Measurements from ENCODE around the gene KIF26A.

KIF26A gene

DNA sequence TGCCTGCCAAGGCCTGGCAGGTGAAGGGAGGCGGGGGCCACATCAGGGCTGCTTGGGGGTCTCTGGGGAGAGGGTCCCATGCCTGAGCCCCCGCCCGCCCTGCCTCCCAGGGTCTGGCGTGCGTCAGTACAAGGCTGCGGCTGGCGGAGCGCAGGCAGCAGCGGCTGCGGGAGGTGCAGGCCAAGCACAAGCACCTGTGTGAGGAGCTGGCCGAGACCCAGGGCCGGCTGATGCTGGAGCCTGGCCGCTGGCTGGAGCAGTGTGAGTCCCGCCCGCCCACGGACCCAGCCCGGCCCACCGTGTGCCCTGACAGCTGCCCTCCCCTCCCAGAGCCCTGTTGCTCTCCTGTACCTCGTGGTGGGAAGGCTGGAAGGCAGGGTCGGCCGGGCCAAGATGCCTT is 40.7 kb downstream of the KIF26A start:
- DNase-seq (ENCODE audit: low read depth) = no peak

DNA sequence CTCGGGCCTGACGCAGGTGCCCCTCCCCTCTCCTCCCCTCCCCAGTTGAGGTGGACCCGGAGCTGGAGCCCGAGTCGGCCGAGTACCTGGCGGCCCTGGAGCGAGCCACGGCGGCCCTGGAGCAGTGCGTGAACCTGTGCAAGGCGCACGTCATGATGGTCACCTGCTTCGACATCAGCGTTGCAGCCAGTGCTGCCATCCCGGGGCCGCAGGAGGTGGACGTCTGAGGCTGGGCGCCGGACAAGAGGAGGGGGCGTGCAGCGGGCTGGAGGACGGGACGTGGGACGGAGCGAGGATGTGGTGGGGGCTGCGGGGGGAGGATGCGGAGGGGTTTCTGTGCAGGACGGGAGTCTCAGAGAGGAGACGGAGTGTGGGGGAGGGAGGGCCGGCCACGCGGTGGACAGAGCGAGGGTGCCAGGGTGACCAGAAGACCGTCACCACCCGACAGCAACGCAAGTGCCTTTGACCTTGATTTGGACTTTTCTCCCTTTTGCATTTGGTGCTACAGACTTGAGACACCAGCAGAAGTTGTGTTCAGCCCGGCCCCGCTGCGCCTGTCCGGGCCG is 41.3 kb downstream of the KIF26A start:
- no peak for DNase-seq (ENCODE audit: low read depth)

DNA sequence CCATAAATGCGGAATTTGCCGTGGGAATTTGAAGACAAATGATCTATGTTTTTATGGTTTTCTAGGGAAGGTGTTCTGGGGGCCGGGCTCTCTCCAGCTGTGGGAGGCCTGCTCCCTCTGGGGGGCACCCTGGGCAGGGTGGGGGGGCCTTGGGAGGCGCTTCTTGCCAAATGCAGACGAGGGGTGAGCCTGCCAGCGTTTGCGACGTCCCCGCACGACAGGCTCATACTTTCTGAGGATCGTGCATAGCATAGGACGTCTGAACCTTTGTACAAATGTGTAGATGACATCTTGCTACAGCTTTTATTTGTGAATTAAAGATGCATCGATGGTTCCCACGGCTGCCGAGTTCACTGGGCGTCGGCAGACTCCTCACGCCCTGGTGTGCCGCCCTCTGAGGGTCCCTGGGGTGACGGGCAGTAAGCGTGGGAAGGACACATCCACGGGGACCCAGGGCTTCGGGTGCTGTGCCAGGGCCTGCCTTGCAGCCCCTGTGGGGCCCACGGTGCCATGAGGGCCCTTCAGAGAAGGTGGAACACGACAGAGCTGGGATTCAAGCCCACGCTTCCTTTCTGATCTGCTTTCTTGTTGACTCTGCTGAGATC is 42.3 kb downstream of the KIF26A start:
- no peak for DNase-seq (ENCODE audit: low read depth)

DNA sequence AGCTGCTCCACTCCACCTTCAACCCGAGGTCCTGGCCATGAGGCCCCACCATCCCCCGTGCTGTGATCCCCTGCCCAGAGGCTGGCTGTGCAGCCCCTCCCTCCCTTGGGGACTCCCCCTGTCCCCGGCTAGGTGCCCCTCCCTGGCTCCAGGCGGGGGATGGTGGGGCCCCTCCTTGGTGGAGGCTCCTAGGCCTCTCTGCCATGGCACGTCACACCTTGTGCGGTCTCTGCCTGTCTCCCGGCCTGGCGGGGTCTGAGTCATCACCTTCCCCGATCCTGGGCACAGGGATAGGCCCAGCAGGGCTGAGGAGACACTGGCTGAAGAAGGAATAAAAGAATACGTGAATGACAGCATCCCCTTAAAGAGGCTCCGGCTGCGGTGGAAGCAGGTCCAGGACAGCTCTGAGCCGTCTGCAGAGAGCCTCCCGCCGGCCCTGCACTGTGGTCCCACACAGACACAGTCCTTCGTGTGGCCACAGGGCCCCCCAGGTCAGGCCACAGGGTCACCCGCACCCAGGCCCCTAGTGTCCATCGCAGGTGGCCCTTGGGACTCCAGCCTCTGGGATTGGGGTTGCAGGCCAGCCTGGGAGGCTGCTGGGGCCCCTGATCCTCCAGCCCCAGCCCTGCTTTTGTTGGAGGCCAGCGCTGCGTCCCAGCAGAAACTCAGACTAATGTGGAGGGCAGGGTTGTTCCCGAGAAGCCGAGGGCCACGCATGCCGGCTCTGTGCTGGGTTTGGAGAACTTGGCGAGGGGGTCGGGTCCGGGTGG is 43.6 kb downstream of the KIF26A start:
- DNase-seq (ENCODE audit: low read depth) = no peak

DNA sequence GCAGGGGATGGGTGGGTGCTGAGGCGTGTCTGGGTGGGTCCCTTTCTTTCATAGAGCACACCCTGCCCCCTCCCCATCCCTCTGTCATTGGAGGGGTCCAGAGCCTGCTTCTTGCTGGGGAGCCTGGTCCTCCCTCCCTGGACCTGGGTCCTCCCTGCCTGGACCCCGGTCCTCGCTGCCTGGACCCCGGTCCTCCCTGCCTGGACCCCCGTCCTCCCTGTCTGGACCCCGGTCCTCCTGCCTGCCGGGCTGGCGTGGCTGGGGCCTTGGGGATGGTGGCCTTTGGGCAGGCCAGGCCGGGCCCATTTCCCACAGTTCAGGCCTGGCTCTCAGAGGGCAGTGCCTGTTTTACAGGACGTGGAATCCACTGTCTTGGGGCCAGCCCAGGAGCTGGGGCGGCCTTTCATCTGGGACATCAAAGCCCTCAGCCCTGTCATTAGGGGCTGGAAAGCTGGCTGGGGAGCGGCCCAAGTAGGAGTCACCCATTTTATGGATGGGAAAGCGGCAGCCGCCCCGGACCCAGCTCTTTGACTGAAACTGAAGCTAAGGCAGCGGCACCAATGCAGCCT is 44.6 kb downstream of the KIF26A start:
- DNase-seq (ENCODE audit: low read depth) = no peak

DNA sequence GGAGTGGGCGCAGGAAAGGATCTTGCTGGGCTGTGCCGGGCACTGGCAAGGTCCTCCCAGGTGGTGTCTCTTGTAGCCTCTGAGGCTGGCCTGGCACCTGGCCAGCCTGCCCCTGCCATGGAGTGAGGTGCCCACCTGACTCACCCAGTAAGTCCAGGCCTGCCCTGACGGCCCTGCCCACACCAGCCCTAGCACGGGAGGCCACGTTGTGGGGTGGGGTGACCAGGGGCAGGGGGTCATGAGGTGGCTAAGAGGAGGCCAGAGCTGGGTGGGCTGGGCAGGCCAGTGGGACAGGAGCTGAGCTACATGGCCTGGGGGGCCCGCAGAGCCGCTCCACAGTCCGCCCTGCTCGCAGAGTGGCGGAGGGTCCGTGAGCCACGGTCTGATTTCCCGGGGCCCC is 45.4 kb downstream of the KIF26A start:
- DNase-seq (ENCODE audit: low read depth) = no peak

DNA sequence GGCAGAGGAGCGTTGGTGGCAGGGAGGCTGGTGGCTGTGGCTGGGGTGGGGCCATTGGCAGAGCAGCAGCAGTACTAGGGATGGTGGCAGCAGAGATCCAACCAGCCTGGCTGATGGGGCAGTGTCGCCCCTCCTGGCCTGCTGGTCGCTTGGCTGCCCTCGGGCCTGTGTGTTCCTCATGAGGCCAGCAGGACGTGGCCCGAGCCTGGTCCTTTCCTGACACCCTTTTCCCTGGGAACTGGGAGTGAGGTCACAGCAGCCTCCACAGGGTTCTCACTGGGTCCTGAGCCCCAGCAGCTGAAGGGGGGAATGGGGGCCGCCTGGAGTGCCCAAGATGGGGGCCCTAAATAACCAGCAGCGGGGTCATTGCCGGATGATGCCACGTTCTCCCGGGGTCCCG is 46.1 kb downstream of the KIF26A start:
- no peak for DNase-seq (ENCODE audit: low read depth)

DNA sequence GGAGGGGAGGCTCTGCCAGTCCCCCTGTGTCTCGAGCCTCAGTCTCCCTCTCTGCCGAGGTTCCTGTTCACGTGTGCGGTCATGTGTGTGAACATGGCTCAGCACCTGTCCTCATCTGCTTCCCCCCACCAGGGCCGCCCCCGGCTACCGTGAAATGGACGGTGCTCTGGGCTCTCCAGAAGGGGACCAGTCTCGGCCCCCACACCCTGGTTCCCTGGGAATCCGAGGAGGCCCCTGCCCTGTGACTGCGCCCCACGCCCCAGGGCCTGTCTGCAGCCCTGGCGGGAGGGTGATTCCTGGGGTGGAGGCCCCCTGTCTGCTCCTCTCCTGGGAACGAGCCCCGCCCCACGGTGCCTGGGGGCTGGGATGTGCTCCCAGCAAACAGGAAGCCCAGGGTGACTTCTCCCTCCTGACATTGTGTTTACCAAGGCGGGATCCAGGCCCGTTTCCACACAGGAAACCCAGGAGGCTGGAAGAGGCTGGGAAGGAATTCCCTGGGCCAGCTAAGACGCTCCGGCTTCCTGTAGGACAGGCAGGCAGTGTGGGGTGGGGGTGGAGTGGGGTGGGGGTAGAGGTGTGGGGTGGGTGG is 46.6 kb downstream of the KIF26A start:
- no peak for DNase-seq (ENCODE audit: low read depth)

DNA sequence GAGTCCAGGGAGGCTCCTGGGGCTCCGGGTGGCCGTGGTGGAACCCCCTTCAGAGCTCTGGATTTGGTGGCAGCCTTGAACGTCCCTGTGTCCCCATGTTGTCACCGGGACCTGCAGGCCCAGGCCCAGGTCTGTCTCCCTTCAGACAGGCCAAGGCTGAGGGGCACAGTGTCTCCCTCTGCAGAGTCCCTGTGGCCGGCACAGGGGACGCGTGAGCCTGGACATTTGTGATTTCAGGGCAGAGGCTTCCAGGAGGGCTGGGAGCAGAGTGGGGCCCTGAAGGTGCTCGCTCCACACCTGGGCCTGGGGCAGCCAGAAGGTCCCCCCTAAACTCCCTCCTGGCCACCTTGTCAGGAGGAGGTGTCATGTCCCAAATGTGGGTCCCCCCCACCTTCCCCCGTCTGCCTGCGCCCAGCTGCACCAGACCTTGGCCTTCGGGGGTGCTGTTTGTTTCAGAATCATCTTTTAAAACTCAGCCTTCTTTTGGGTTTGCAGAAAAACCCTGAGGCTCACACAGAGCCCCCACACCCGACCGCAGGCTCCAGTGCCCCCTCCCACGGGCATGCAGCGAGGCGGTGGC is 47.6 kb downstream of the KIF26A start:
- no peak for DNase-seq (ENCODE audit: low read depth)

DNA sequence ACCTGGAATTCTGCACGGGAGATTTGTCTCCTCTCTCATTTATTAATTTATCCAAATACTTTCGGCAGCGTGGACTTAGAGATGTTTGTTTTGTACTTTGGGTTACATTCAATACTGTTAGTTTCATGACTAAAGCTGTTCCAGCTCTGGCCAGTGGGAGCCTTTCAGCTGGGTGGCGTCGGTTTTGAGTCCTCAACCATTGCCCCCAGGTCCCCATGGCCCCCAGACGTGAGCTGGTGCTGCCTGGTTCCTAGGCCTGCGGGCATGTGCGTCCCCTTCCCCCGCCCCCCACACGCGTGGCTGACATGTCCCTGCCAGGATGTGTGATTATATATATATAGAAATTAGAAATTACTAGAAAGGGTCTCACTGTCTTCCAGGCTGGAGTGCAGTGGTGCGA is 48.2 kb downstream of the KIF26A start:
- no peak for DNase-seq (ENCODE audit: low read depth)

DNA sequence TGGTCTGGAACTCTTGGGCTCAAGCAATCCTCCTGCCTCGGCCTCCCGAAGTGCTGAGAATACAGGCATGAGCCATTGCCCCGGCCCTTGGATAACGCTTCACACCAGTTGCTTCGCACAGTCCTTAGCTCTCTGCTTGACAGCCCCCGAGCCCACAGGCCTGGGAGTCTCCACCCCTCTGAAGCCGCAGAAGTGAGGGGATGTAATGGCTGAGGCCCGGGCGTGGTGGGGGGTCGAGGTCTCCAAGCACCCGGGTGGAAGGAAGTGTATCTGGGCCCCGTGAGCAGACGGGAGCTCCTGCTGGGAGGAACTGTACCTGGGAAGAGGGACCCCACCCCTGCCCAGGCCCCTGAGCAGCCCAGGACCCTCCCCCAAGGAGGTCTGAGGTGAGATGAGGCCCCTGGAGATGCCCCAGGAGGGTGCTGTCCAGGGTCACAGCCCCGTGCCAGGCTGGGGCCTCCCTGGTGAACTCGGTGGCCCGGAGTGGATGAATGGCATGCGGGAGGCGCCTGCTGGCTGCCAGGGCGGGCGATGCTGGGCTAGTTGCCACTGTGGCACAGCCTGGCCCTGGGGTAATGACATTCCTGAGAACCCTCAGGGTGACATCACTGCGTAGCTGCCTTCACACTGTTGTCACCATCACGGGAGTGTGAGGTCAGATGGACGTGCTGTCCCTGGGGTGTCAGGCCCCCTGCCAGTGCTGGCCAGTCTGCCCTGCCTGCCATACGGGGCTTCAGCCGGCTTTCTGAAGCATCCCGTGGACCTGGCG is 48.9 kb downstream of the KIF26A start:
- no peak for DNase-seq (ENCODE audit: low read depth)

DNA sequence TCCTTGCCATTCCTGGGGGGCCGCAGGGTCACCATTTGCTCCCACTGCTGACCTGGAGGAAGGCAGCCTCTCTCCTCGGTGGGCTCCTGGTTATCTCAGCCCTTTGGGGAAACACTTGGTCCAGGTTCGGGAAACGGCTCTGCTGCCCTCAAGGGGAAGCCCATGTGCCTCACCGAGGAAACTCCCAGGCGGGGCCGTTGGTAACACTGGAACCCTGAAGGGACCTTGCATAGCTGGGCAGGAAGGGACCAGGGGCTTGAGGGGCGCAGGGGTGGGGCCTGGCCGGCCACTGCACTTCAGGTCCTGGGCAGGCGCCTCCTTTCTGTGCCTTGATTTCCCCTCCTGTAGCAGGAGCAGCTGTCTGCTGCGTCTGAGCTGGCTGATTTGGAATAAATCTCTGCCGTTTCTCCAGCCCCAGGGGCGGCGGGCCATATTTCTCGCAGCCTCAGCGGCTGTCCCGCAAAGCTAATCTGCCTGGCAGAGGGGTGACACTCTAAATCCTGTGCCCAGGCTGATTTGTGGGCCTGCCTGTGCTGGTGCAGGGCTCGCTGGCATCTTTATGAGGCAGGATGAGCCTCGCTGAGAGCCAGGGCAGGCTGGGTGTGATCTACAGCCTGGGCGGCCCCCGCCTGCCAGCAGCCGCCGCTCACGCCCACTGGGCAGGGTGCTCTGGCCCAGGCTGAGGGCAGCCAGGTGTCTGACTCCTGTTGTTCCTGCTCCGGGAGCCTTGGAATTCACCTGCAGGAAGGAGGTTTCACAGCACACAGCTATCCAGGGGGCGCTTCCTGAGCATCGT is 49.7 kb downstream of the KIF26A start:
- DNase-seq (ENCODE audit: low read depth) = no peak

DNA sequence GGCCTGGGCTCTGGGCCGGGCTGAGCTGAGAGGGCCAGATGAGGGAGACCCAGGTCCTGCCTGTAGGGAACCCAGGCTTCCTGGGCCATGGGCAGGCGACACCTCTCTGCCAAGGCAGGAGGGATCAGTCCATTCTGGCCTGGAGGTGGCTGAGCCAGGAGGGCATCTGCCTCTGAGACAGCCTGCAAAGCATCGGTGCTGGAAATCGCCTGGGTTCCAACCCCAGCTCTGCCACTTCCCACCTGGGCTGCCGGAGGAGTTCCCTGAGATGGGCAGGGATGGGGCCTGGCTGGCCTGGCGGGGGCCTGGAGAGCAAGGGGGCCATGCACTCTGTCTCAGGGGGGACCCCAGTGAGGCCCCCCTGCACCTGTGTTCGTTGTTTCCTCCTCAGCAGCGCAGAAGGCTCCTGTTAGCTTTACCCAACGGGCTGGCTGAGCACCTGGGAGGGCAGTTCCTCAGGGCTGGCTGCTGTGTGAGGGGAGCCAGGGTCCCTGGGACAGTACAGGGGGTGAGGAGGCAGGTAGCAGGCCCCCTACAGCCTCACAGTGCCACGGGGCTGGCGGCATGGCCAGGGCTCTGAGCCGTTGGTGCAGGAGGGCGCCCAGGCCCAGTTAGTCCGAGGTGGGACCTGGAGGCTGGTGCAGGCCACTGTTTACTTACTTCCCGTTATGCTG is 50.5 kb downstream of the KIF26A start:
- DNase-seq (ENCODE audit: low read depth) = no peak

DNA sequence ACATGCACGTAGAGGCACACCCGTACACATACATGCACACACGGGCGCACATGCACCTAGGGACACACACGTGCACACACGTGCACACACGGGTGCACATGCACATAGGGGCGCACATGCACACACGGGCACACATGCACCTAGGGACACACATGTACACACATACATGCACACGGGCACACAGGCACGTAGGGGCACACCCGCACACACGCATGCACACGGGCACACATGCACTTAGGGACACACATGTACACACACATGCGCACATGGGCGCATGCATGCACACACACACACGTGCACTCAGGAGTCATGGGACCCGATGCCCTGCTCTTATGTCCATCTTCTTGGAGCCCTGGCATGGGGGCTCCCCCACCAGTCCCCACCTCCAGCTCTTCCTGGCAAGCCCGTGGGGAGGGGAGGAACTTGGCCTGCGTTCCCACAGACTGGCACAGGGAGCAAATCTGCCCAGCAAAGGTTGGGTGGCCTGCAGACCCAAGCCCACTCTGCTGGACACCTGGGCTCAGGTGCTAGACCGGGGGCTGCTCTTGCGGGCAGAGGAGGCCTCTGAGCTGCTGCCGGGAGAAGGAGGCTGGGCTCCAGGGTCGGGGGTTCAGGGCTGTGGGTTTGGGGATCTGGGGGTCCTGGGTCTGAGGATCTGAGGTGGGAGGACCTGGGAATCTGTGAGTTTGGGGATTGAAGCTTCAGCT is 51.4 kb downstream of the KIF26A start:
- no peak for DNase-seq (ENCODE audit: low read depth)

DNA sequence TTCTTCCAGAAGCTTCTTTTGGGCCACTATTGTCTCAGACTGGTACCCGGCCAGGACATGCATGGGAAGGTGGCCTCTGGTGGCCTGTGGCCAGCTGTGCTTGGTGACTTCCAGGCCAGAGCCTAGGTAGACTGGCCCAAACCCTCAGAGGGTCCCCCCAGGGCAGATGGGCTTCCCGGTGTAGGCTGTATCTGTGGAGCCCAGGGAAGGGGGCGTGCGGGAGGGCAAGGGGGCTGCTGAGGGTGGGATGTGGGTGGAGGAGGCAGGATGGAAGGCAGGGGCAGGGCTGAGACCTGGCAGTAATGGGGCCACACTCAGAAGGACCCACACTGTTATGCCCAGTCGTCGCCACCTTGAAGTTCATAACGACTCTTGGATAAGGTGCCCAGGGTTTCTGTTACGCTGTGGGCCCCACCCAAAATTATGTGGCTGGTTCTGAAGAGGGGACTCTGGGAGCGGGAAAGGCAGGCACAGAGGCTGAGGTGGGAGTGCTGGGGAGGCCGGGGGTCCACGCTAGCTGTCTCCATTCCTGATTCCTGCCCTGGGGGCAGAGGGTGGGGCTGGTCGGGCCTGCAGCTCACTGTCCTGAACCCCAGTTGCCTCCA is 52.1 kb downstream of the KIF26A start:
- DNase-seq (ENCODE audit: low read depth) = no peak

DNA sequence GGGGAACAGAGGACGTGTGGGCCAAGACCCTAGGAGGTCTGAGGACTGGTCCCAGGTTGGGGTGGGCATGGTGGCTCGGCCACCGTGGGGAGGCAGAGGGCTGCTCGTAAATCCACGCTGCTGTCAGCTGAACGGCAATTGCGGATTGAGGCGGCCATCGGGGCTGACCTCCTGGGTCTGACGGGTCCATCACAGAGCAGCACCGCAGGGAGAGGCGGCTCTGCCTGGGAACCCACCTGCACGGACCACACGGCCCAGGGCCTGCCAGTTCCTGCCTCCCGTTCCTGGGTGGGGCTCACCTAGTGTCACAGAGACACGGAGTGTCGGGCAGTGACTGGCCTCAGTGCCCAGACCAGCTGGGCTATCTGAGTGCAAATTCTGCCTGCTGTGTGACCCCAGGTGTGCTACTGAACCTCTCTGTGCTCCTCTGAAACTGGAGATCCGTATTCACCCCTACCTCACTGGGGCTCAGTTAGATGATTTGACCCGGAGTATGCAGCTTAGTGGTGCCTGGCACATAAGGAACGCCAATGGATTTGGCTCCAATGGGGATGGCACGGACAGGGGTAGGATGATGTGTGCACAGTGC is 53.1 kb downstream of the KIF26A start:
- DNase-seq (ENCODE audit: low read depth) = no peak

DNA sequence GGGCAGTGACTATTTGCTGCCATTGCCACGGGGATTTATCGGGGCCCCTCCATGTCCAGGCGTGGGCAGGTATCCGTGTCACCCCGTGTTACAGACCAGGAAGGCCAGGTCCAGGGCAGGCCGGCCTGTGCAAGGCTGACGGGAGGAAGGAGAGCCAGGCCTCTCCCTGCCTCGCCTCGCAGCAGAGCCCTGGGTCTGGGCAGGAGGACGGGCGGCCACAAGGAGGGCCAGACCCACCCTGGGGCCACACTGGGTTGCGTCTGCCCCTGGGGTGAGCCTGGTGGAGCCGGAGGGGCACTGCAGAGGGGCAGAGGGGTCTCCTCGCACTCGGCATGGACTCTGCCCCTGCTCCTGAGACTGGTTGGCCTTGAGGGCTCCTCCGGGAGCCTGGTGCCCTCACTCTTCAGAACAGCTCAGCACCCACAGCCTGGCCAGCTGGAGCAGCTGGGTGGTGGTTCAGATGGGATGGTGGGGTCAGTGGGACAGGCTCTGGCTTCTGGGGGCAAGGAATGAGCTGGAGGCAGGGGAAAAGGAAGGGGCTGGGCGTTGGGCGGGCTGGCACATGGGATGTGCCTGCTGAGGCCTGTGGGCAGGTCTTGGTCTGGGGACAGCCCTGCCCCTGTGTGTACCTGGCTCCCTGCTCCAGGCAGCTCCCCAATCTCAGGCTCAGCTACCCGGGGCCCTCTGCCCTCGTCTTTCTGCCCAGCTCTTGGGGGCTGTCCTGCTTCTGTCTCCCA is 53.9 kb downstream of the KIF26A start:
- no peak for DNase-seq (ENCODE audit: low read depth)

DNA sequence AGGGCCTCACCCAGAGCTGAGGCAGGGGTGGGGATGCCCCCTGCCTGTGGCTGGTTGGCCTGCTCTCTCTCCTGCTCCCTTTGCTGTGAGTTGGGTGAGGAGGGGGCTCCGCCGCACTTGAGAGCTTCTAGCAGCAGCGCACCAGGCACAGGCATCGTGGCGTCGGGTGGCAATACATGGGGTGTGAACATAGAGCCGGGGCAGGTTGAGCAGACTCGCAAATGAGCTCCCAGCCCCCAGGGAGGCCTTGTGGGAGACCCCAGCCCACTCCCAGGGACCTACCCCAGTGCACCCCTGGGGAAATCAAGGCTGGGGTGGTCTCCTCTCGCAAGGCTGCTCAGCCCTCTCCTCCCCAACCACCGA is 54.5 kb downstream of the KIF26A start:
- no peak for DNase-seq (ENCODE audit: low read depth)
